SU-DHL-6 (cell line): ENCODE measurements around the gene ZBTB44.

Source experiments
- CTCF ChIP-seq: fragments of 200-600 bp; sonication (generic); IDR thresholded peaks from one replicate; pipeline ENCODE4 v1.5.1; 2017; ENCODE audit warnings: antibody characterized with exemption, mild to moderate bottlenecking, low read length, moderate library complexity; ENCODE audit not compliant: insufficient read depth, poor library complexity, severe bottlenecking
- EZH2phosphoT487 ChIP-seq: fragments of 200-600 bp; sonication (generic), shearing (Covaris generic); conservative IDR thresholded peaks from 2 replicates; pipeline ENCODE4 v1.6.1; 2018; ENCODE audit warnings: mild to moderate bottlenecking, antibody characterized with exemption, low read length, moderate library complexity, mixed read lengths

DNA sequence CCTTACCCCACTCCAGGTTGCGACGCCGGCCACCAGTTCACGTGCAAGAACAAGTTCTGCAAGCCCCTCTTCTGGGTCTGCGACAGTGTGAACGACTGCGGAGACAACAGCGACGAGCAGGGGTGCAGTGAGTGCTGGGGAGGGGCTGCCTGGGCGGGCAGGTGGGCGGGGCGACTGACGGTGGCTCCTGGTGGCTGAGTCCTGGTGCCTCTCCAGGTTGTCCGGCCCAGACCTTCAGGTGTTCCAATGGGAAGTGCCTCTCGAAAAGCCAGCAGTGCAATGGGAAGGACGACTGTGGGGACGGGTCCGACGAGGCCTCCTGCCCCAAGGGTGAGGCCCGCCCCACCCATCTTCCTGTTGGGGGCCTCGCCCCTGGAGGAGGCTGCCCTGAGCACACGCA is 116.4 kb downstream of the ZBTB44 start:
- TF ChIP-seq CTCF (no peak), EZH2phosphoT487 (no peak)
